GM12891 (cell line): ENCODE data around the gene SLC2A13.

ENCODE experiments used
- POLR2A ChIP-seq: IDR thresholded peaks from 2 replicates; pipeline ENCODE4 v1.6.1; 2011; ENCODE audit warnings: low read depth, low read length, control low read depth
- POLR2AphosphoS5 ChIP-seq: IDR thresholded peaks from 2 replicates; pipeline ENCODE4 v1.6.1; 2011; ENCODE audit warnings: low read depth, low read length, control low read depth
- POU2F2 ChIP-seq: IDR thresholded peaks from 2 replicates; pipeline ENCODE4 v1.6.1; 2011; ENCODE audit warnings: low read depth, mild to moderate bottlenecking, control low read depth, low read length, moderate library complexity
- SPI1 ChIP-seq: IDR thresholded peaks from 2 replicates; pipeline ENCODE4 v1.6.1; 2011; ENCODE audit warnings: low read depth, low read length, control low read depth
- TAF1 ChIP-seq: IDR thresholded peaks from 2 replicates; pipeline ENCODE4 v1.6.1; 2011; ENCODE audit warnings: low read depth, low read length, control low read depth

- TF ChIP-seq TAF1 (no peak), POLR2A (no peak), POLR2AphosphoS5 (no peak), SPI1 (peak; percentile 30; the same call in 1 of the 2 replicates), POU2F2 (no peak)
These were observed 31.4 kb upstream of the SLC2A13 start for GRCh38 chr12:40137252-40137651.
